Bronchial epithelial cell (primary cell): Measurements from ENCODE around the gene PCSK9. TPM values are rescaled to one million over a fixed set of nuclear protein-coding genes. Genes with fewer than 3 reads are reported as not detected.

Experiments used
- DNase-seq: peaks from one replicate; pipeline ENCODE4 v3.0.0-alpha.2; 2010; ENCODE audit warnings: low read depth
- FAIRE-seq: peaks from 2 replicates; lab custom pipeline; 2011; peaks lifted over from hg19 to GRCh38; lab: Jason Lieb, UNC
- H3K27me3 ChIP-seq: 2 replicates; pipeline ENCODE4 v1.5.1; 2011; ENCODE audit warnings: low read length; ENCODE audit not compliant: control insufficient read depth, insufficient read depth
- H3K36me3 ChIP-seq: 2 replicates; pipeline ENCODE4 v1.5.1; 2011; ENCODE audit warnings: low read length; ENCODE audit not compliant: control insufficient read depth, insufficient read depth
- H3K4me3 ChIP-seq: 2 replicates; pipeline ENCODE4 v1.5.1; 2011; ENCODE audit warnings: mild to moderate bottlenecking, low read depth, low read length, control low read depth
- total RNA-seq: library from RNA; depleted of rRNA; stranded (reverse); fragments of >200 nt; gene quantifications from 2 replicates; pipeline ENCODE4 v1.2.1, GENCODE V29; 2014
- TF ChIP-seq, protein P1 (sequence below): IDR thresholded peaks from 2 replicates; pipeline ENCODE4 v1.5.1; 2011; ENCODE audit warnings: mild to moderate bottlenecking, moderate library complexity, low read length, control low read depth, inconsistent platforms; ENCODE audit not compliant: insufficient read depth, severe bottlenecking

PCSK9 gene
- total RNA-seq, 1 donor from 2014 or later: 11.3 TPM

DNA sequence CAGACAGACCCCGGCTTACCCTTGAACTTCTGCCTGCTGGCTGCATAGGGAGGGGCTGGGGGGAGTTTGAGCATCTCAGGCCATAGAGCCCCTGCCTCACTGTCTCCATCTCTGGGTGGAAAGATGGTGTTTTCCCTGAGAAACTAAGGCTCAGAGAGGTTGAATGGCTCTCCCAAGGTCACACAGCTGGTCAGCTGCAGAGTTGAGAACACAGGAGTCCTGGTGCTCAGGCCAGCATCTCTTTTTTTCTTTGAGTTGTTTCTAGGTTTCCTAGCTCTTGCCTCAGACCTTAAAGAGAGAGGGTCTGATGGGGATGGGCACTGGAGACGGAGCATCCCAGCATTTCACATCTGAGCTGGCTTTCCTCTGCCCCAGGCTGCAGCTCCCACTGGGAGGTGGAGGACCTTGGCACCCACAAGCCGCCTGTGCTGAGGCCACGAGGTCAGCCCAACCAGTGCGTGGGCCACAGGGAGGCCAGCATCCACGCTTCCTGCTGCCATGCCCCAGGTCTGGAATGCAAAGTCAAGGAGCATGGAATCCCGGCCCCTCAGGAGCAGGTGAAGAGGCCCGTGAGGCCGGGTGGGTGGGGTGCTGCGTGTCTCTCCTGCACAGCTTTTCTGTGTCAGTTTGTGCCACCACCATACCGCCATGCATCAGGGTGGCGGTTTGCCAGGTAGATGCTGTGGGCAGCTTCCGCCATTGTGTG, 21.8 kb downstream of the PCSK9 start:
- TF ChIP-seq, protein P1, sequence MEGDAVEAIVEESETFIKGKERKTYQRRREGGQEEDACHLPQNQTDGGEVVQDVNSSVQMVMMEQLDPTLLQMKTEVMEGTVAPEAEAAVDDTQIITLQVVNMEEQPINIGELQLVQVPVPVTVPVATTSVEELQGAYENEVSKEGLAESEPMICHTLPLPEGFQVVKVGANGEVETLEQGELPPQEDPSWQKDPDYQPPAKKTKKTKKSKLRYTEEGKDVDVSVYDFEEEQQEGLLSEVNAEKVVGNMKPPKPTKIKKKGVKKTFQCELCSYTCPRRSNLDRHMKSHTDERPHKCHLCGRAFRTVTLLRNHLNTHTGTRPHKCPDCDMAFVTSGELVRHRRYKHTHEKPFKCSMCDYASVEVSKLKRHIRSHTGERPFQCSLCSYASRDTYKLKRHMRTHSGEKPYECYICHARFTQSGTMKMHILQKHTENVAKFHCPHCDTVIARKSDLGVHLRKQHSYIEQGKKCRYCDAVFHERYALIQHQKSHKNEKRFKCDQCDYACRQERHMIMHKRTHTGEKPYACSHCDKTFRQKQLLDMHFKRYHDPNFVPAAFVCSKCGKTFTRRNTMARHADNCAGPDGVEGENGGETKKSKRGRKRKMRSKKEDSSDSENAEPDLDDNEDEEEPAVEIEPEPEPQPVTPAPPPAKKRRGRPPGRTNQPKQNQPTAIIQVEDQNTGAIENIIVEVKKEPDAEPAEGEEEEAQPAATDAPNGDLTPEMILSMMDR: no peak
- Histone ChIP-seq H3K4me3 (no peak overlapping the region), H3K27me3 (no peaks in the 10 kb centered on the region), H3K36me3 (peaks cover 6% of the 10 kb centered on the region)
- DNase-seq (no peak), FAIRE-seq (no peak)

DNA sequence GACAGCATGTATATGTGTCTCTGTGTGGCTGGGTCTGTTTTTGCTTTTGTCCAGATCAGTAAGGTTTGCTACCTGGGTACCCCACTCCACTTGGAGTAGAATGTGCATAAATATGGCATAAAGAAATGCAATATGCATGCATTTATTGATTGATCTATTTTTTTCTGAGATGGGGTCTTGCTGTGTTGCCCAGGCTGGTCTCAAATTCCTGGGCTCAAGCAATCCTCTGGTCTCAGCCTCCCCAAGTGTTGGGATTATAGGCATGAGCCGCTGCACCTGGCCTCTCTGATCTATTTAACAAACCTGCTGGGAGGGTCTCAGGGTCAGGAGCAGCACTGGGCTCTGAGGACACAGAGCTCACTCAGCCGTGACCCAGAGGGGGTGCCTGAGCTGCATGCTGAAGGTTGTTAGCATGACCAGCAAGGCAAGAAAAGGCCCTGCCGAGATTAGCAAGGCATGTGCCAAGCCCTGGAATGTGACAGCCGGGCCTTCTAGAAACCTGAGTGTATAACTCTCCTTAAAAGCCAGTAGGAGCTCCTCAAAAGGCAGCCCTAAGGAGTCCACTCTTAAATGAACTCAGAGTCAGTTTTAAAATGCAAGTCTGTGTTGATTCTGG, 22.5 kb downstream of the PCSK9 start:
- DNase-seq: no peak
- TF ChIP-seq, protein P1: no peak
- FAIRE-seq: no peak

DNA sequence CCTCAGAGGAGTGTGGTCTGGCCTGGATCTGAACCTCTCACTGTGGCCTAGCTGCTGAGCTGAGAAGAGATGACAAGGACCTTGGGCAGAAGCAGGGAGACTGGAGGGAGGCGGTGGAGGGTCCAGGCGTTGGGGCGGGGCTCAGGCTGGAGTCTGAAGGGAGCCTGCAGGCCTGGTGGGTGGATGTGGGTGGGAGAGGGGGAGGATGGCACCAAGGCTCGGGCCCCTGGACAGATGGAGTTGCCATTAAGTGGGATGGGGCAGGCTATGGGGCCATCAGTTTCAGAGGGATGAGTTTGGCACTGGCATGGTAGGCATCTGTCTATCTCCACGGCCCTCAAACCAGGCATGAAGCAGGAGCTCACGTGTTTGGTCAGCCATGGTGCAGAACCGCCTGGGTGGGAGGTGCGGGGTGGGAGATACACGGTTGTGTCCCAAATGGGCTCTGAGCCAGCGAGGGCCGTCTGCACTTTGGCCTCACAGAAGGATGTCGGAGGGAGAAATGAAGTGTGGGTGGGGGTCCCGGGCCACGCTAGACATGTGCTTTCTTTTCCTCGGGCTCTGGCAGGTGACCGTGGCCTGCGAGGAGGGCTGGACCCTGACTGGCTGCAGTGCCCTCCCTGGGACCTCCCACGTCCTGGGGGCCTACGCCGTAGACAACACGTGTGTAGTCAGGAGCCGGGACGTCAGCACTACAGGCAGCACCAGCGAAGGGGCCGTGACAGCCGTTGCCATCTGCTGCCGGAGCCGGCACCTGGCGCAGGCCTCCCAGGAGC, 23.6 kb downstream of the PCSK9 start:
- TF ChIP-seq, protein P1: no peak
- FAIRE-seq (no peak), DNase-seq (no peak)
- Histone ChIP-seq H3K36me3 (peaks cover 13% of the 10 kb centered on the region), H3K27me3 (no peaks in the 10 kb centered on the region), H3K4me3 (no peak overlapping the region)

More for the DNA sequence above, 22.5 kb downstream of the PCSK9 start:
- H3K4me3 ChIP-seq: no peak overlapping the region
- H3K36me3 ChIP-seq: peaks cover 9% of the 10 kb centered on the region
- H3K27me3 ChIP-seq: no peaks in the 10 kb centered on the region

DNA sequence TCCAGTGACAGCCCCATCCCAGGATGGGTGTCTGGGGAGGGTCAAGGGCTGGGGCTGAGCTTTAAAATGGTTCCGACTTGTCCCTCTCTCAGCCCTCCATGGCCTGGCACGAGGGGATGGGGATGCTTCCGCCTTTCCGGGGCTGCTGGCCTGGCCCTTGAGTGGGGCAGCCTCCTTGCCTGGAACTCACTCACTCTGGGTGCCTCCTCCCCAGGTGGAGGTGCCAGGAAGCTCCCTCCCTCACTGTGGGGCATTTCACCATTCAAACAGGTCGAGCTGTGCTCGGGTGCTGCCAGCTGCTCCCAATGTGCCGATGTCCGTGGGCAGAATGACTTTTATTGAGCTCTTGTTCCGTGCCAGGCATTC, 24.2 kb downstream of the PCSK9 start:
- FAIRE-seq (no peak), DNase-seq (no peak)
- Histone ChIP-seq H3K27me3 (no peaks in the 10 kb centered on the region), H3K4me3 (no peak overlapping the region), H3K36me3 (peaks cover 13% of the 10 kb centered on the region)
- TF ChIP-seq, protein P1: no peak

DNA sequence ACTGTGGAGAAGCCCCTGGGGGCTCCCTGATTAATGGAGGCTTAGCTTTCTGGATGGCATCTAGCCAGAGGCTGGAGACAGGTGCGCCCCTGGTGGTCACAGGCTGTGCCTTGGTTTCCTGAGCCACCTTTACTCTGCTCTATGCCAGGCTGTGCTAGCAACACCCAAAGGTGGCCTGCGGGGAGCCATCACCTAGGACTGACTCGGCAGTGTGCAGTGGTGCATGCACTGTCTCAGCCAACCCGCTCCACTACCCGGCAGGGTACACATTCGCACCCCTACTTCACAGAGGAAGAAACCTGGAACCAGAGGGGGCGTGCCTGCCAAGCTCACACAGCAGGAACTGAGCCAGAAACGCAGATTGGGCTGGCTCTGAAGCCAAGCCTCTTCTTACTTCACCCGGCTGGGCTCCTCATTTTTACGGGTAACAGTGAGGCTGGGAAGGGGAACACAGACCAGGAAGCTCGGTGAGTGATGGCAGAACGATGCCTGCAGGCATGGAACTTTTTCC, 24.8 kb downstream of the PCSK9 start:
- DNase-seq (peak; percentile 17), FAIRE-seq (peak; percentile 66)
- TF ChIP-seq, protein P1: peak; percentile 56
- Histone ChIP-seq H3K4me3 (no peak overlapping the region), H3K27me3 (no peaks in the 10 kb centered on the region), H3K36me3 (peaks cover 11% of the 10 kb centered on the region)
